Vagina (tissue), 2 donors: Measurements from ENCODE around the gene ILF3. TPM values are rescaled to one million over a fixed set of nuclear protein-coding genes. Genes with fewer than 3 reads are reported as not detected.
"Not testable (repeated sequence)": the region's sequence is repeated elsewhere in the genome, so short reads cannot be mapped to it uniquely, and the experiment has no call there.

ENCODE experiments used
- DNase-seq, 2 donors: peaks; one replicate each; pipeline ENCODE4 v3.0.0-alpha.2; 2017; ENCODE audit errors: extremely low spot score in 2 of 2
- H3K27ac ChIP-seq: fragments of 200-600 bp; sonication (generic); one replicate; pipeline ENCODE4 v1.5.1; 2019
- H3K27me3 ChIP-seq: fragments of 200-600 bp; sonication (generic); one replicate; pipeline ENCODE4 v1.5.1; 2019
- H3K36me3 ChIP-seq, 2 donors: fragments of 200-600 bp; sonication (generic); one replicate each; pipeline ENCODE4 v1.5.1; 2017 to 2019
- H3K4me1 ChIP-seq: fragments of 200-600 bp; sonication (generic); one replicate; pipeline ENCODE4 v1.5.1; 2019
- H3K4me3 ChIP-seq, 2 donors: fragments of 200-600 bp; sonication (generic); 1 replicate in 1 of 2; 2 replicates in 1 of 2; pipeline ENCODE4 v1.5.1; 2016 to 2019
- H3K9me3 ChIP-seq: fragments of 200-600 bp; sonication (generic); one replicate; pipeline ENCODE4 v1.5.1; 2019
- CTCF ChIP-seq, 3 experiments: fragments of 450-650 bp in 2 of 3; fragments of 200-600 bp in 1 of 3; sonication (generic) in 1 of 3; IDR thresholded peaks; one replicate each; pipeline ENCODE4 v1.5.1; 2017 to 2019; ENCODE audit warnings: antibody characterized with exemption in 3 of 3, mild to moderate bottlenecking in 2 of 3, moderate library complexity in 2 of 3
- POLR2A ChIP-seq, 2 donors: fragments of 450-650 bp; IDR thresholded peaks; one replicate each; pipeline ENCODE4 v1.6.1; 2017; ENCODE audit warnings: antibody characterized with exemption in 2 of 2, mild to moderate bottlenecking in 2 of 2, moderate library complexity in 2 of 2
- POLR2AphosphoS5 ChIP-seq, 2 donors: sonication (generic); formaldehyde crosslinking; IDR thresholded peaks; one replicate each; pipeline ENCODE4 v1.9.0; 2017; ENCODE audit warnings: antibody characterized with exemption in 2 of 2, mild to moderate bottlenecking in 2 of 2, low read depth in 1 of 2; ENCODE audit not compliant: insufficient read depth in 1 of 2
- intact Hi-C: fragments of 100-400 bp; cut with DNase I; formaldehyde crosslinking; loops from one replicate; pipeline ENCODE4 v1.15.1; 2023
- total RNA-seq: library from RNA; depleted of rRNA; stranded (reverse); fragments of >200 nt; gene quantifications from one replicate; pipeline ENCODE4 v1.2.3, GENCODE V29; 2016

Gene ILF3
- total RNA-seq, 1 donor from 2014 or later, result 125 TPM

DNA sequence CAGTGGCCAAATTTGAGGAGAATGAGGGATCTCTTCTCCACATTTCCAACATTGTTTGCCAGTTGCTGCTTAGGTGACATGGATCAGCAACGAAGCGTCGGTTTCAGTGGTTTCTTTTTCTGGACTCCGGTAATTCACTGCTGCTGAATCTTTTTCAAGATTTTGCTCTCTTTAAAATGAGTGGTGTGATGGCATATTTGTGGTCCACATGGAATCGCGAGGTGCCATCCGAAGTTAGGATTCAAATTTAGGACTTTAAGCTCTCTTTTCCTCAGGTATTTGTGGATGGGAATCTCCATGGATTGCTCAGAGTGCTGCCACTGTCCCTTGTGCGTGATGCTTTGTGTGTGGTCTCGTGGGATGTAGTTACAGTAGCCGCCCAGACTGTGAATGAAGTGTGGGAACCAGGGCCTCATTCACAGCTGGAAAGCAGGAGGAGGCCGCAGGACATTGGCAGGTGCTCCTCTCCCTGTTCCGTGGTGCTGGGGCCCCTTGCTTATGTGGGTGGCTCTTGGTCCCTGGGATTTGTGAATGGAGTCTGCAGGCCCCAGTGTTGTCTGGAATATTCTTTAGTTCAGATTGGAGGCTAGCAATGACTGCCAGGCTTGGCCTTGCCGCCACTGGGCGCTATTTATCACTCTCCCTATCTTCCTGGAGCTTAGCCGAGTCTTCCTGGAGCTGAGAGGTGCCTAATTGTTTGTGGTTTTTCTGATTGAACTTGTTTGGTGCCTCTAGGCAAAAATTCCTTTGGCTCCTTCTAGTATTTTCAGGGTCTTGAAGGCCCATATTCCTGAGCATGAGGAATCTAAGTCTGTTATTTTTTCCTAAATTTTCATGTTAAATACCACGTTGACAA is 1.5 kb downstream of the ILF3 start:
- Histone ChIP-seq H3K27ac (peak overlapping the region; percentile 94), H3K36me3 (no peaks in the 10 kb centered on the region), H3K4me3 (peak overlapping the region; percentile 67 to 91), H3K9me3 (no peaks in the 10 kb centered on the region), H3K4me1 (peaks cover 71% of the 10 kb centered on the region), H3K27me3 (no peaks in the 10 kb centered on the region)
- intact Hi-C loops, result no loop called here
- no peak for DNase-seq
- TF ChIP-seq POLR2AphosphoS5 (IDR thresholded peaks at IDR 0.05; ENCODE audit: insufficient read depth in 1 of 2, low read depth in 1 of 2), result no peak
- TF ChIP-seq CTCF (IDR thresholded peaks at IDR 0.05), result no peak
- no peak for TF ChIP-seq POLR2A (IDR thresholded peaks at IDR 0.05)

- DNase-seq, result no peak
- H3K9me3 ChIP-seq, result no peaks in the 10 kb centered on the region
- no peak overlapping the region for H3K4me3 ChIP-seq
- intact Hi-C loops, result no loop called here
- no peak for TF ChIP-seq CTCF (IDR thresholded peaks at IDR 0.05)
- no peak for TF ChIP-seq POLR2AphosphoS5 (IDR thresholded peaks at IDR 0.05; ENCODE audit: insufficient read depth in 1 of 2, low read depth in 1 of 2)
- no peak for TF ChIP-seq POLR2A (IDR thresholded peaks at IDR 0.05)
- no peak overlapping the region for H3K27ac ChIP-seq
- H3K36me3 ChIP-seq, result peaks cover 0 to 4% of the 10 kb centered on the region in 2 donors
- no peaks in the 10 kb centered on the region for H3K27me3 ChIP-seq
- H3K4me1 ChIP-seq, result peaks cover 85% of the 10 kb centered on the region
These were observed 6.2 kb downstream of the ILF3 start for GRCh38 chr19:10660346-10660745.

- no peak for DNase-seq
- intact Hi-C loops, result no loop called here
- Histone ChIP-seq H3K4me3 (no peak overlapping the region), H3K9me3 (no peaks in the 10 kb centered on the region), H3K4me1 (peaks cover 80% of the 10 kb centered on the region), H3K27me3 (no peaks in the 10 kb centered on the region), H3K36me3 (peaks cover 0 to 4% of the 10 kb centered on the region in 2 donors), H3K27ac (no peak overlapping the region)
- TF ChIP-seq POLR2AphosphoS5 (IDR thresholded peaks at IDR 0.05; ENCODE audit: insufficient read depth in 1 of 2, low read depth in 1 of 2), result no peak
- TF ChIP-seq CTCF (IDR thresholded peaks at IDR 0.05), result no peak
- TF ChIP-seq POLR2A (IDR thresholded peaks at IDR 0.05), result no peak
These were observed 7.8 kb downstream of the ILF3 start for GRCh38 chr19:10661946-10662345.

DNA sequence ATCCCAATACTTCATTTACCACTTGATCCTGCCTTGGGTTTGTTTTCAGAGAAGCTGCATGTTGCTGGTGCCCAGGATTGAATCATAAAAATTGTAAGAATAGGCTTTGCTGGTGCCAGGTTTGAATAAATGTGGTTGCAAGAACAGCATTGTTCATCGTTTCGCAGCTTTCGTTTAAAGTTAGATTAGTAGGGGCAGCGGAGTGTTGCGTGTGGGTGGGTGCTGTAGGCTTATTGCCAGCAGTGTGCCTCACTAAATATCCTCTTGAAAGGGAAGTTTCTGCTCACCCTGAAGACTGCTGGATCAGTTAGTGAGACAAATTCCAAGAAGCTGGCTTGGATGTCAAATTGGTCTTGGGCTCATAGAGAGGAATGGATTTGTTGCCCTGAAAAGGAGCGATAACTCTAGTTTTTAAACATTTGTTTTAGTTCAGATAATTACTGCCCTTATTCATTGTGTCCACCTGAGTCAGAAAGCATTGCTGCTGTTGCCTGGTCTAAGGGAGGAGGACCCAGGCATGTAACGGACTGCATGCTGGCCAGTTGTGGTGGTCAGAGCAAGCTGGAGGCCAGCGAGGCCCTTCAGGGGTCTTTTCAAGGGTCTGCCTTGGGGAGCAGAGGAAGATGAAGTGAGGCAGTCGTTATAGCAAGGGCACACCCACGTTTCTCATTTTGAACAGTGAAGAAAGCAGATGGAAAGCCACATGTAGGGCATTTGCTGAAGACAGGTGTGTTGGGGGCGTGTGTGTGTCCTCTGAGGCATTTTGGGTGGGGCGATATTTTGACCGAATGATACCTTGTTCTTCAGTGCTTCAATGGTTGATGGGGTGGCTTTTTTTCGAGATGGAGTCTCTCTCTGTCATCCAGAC is 8.5 kb downstream of the ILF3 start:
- Histone ChIP-seq H3K27me3 (no peaks in the 10 kb centered on the region), H3K4me3 (no peak overlapping the region), H3K27ac (no peak overlapping the region), H3K4me1 (peaks cover 76% of the 10 kb centered on the region), H3K36me3 (peaks cover 0 to 4% of the 10 kb centered on the region in 2 donors), H3K9me3 (no peaks in the 10 kb centered on the region)
- intact Hi-C loops, result no loop called here
- TF ChIP-seq POLR2AphosphoS5 (IDR thresholded peaks at IDR 0.05; ENCODE audit: insufficient read depth in 1 of 2, low read depth in 1 of 2), result no peak
- no peak for TF ChIP-seq POLR2A (IDR thresholded peaks at IDR 0.05)
- TF ChIP-seq CTCF (IDR thresholded peaks at IDR 0.05), result no peak
- no peak for DNase-seq

DNA sequence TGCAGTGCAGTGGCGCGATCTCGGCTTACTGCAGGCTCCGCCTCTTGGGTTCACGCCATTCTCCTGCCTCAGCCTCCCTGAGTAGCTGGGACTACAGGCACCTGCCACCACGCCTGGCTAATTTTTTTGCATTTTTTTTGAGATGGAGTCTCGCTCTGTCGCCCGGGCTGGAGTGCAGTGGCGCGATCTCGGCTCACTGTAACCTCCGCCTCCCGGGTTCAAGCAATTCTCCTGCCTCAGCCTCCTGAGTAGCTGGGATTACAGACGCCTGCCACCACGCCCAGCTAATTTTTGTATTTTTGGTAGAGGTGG is 9.1 kb downstream of the ILF3 start:
- peaks cover 76% of the 10 kb centered on the region for H3K4me1 ChIP-seq
- H3K4me3 ChIP-seq, intact Hi-C loops, H3K9me3 ChIP-seq, DNase-seq, H3K27ac ChIP-seq, H3K27me3 ChIP-seq, H3K36me3 ChIP-seq: not testable (repeated sequence)
